Pancreas (tissue), 10 donors: ENCODE results near the gene TBC1D22B. TPM values are rescaled to one million over a fixed set of nuclear protein-coding genes. Genes with fewer than 3 reads are reported as not detected.

ENCODE experiments used
- ATAC-seq, 4 donors: fragments of 200-7000 bp; cut with Tn5 transposase; one replicate each; pipeline versions ENCODE4 v1.8.0 to v1.9.1; 2020; ENCODE audit warnings: mild to moderate bottlenecking in 4 of 4, moderate library complexity in 4 of 4
- DNase-seq, 6 donors: peaks; one replicate each; pipeline ENCODE4 v3.0.0-alpha.2; 2020
- FAIRE-seq: peaks from 2 replicates; lab custom pipeline; 2012; peaks lifted over from hg19 to GRCh38; lab: Jason Lieb, UNC
- H3K27ac ChIP-seq, 4 donors: fragments of 200-600 bp; sonication (generic); 1 replicate in 3 of 4; 2 replicates in 1 of 4; pipeline versions ENCODE4 v1.5.0 to v1.8.0; 2020
- H3K27me3 ChIP-seq, 4 donors: fragments of 200-600 bp; one replicate each; pipeline ENCODE4 v1.8.0; 2021
- H3K36me3 ChIP-seq, 3 donors: fragments of 200-600 bp; sonication (generic) in 1 of 3; one replicate each; pipeline versions ENCODE4 v1.5.0 to v1.8.0; 2020 to 2021
- H3K4me1 ChIP-seq, 3 donors: fragments of 200-600 bp; one replicate each; pipeline ENCODE4 v1.8.0; 2021
- H3K4me3 ChIP-seq, 4 donors: fragments of 200-600 bp; sonication (generic) in 2 of 4; one replicate each; pipeline versions ENCODE4 v1.5.0 to v1.8.0; 2020 to 2021
- H3K9me3 ChIP-seq, 4 donors: fragments of 200-600 bp; one replicate each; pipeline ENCODE4 v1.8.0; 2021
- CTCF ChIP-seq, 4 donors: fragments of 200-600 bp; sonication (generic) in 3 of 4; IDR thresholded peaks; one replicate each; pipeline versions ENCODE4 v1.5.0 to v1.8.0; 2021; ENCODE audit warnings: antibody characterized with exemption in 4 of 4
- WGBS, 2 donors: extraction: QIAGEN DNeasy Blood & Tissue Kit; methylation state at CpG; one replicate each; pipeline ENCODE4 v1.1.7; 2013; 5-methylcytosine and 5-hydroxymethylcytosine counted together
- intact Hi-C, 3 donors: fragments of 100-400 bp; cut with DNase I; formaldehyde crosslinking; loops; one replicate each; pipeline versions ENCODE4 v1.11.1 to v1.14.2; 2022
- polyA plus RNA-seq, 2 donors: library from polyadenylated mRNA; stranded (reverse); fragments of 200-250 nt; gene quantifications; one replicate each; pipeline ENCODE4 v1.2.3, GENCODE V29; 2013
- total RNA-seq, 6 donors: library from RNA; stranded (reverse); fragmentation: NEBNext Ultra II Directional in 4 of 6; extraction: Animal tissue kit (Norgen Biotek cat#: 25700) in 4 of 6; gene quantifications; one replicate each; pipeline versions ENCODE4 v1.2.1 to v1.2.4, GENCODE V29; 2021 to 2023
- donor health status: healthy with polysubstance abuse.
- donor health status: DM: no; HTN: no; CAD: no; lungs with moderate emphysema.
- donor health status: DM: no; HTN: no; CAD: no.
- donor health status: control.
- donor health status: control.
- donor health status: Bipolar disorder and iron deficiency.
- donor health status: DM: yes; HTN: yes; CAD: no.
- donor health status: DM: no; HTN: no; CAD: no.
- donor health status: DM: no; HTN: no; CAD: no.
- donor health status: DM: yes; HTN: yes; CAD: no.

Gene TBC1D22B
- total RNA-seq (1 to 10 TPM; 5.1 to 9.0 (median 6.3) TPM), polyA plus RNA-seq (1 to 10 TPM; 4.3 to 6.6 TPM)

GRCh38 chr6:37257634-37258404, at the start of gene TBC1D22B, which contains the start of gene TMEM217:
Gene TBC1D22B (plus strand): TSS chr6:37257772. CDS start chr6:37257918, 146 bp downstream.
Gene TMEM217 (minus strand): TSS chr6:37258144. CDS start chr6:37219030, 39,114 bp downstream.
- 0% methylated on average over 45 of the region's 45 CpGs for WGBS, 2 donors
- no peak for TF ChIP-seq CTCF (IDR thresholded peaks at IDR 0.05)
- peak within 1 kb of the TSS; percentile 84 to 94 (median 92) for H3K27ac ChIP-seq
- no peaks in the 10 kb centered on the region for H3K9me3 ChIP-seq
- H3K4me1 ChIP-seq = peaks cover 4 to 25% (median 22%) of the 10 kb centered on the region in 3 donors
- peak within 1 kb of the TSS; percentile 65 to 89 (median 78) for H3K4me3 ChIP-seq
- no peaks in the 10 kb centered on the region for H3K36me3 ChIP-seq
- H3K27me3 ChIP-seq = no peaks in the 10 kb centered on the region
- intact Hi-C loops = no loop called here
- FAIRE-seq (peak; percentile 84), ATAC-seq (peak; percentile 97 to 99 (median 98)), DNase-seq (peak; percentile 94 to 99 (median 98))

GRCh38 chr6:37207903-37208456, 49.6 kb upstream of the TBC1D22B start:
- intact Hi-C loops = loop anchor here in 2 of 3 donors (5.0 to 10.0 kb wide), 3 partner anchors 153 to 433 kb away; no protein-coding TSS in a partner anchor
- Histone ChIP-seq H3K36me3 (no peaks in the 10 kb centered on the region), H3K4me1 (no peaks in the 10 kb centered on the region), H3K27ac (no peak overlapping the region), H3K27me3 (no peaks in the 10 kb centered on the region), H3K4me3 (no peak overlapping the region), H3K9me3 (no peaks in the 10 kb centered on the region)
- peak; percentile 53 to 83 (median 81) for ATAC-seq
- TF ChIP-seq CTCF (IDR thresholded peaks at IDR 0.05) = peak; percentile 25 to 67 (median 52)
- no peak for FAIRE-seq
- DNase-seq = peak; percentile 67 to 89 (median 84)
- 62 to 69% methylated on average over 7 of the region's 7 CpGs for WGBS, 2 donors

GRCh38 chr6:37208793-37209192, 48.8 kb upstream of the TBC1D22B start:
- no peaks in the 10 kb centered on the region for H3K36me3 ChIP-seq
- no peak for ATAC-seq
- no peaks in the 10 kb centered on the region for H3K27me3 ChIP-seq
- no peak overlapping the region for H3K27ac ChIP-seq
- intact Hi-C loops = loop anchor here in 2 of 3 donors (5.0 to 10.0 kb wide), 3 partner anchors 154 to 434 kb away; no protein-coding TSS in a partner anchor
- H3K4me1 ChIP-seq = no peaks in the 10 kb centered on the region
- no peak overlapping the region for H3K4me3 ChIP-seq
- DNase-seq = no peak
- H3K9me3 ChIP-seq = no peaks in the 10 kb centered on the region
- TF ChIP-seq CTCF (IDR thresholded peaks at IDR 0.05) = no peak
- 86 to 87% methylated on average over 7 of the region's 7 CpGs for WGBS, 2 donors
- no peak for FAIRE-seq

- intact Hi-C loops = loop anchor here in 2 of 3 donors (5.0 to 10.0 kb wide), 4 partner anchors 155 to 445 kb away; no protein-coding TSS in a partner anchor
- no peak overlapping the region for H3K27ac ChIP-seq
- FAIRE-seq (no peak), DNase-seq (no peak), ATAC-seq (no peak)
- no peaks in the 10 kb centered on the region for H3K9me3 ChIP-seq
- no peaks in the 10 kb centered on the region for H3K27me3 ChIP-seq
- whole genome bisulfite sequencing, 2 donors = 64 to 78% methylated on average over 12 of the region's 12 CpGs
- no peak for TF ChIP-seq CTCF (IDR thresholded peaks at IDR 0.05)
- H3K4me1 ChIP-seq = no peaks in the 10 kb centered on the region
- H3K4me3 ChIP-seq = no peak overlapping the region
- H3K36me3 ChIP-seq = no peaks in the 10 kb centered on the region
Measured at GRCh38 chr6:37209461-37210205, 47.9 kb upstream of the TBC1D22B start.
